GM12878 (cell line): ENCODE measurements around the gene ALDH1L1. TPM values are rescaled to one million over a fixed set of nuclear protein-coding genes. Genes with fewer than 3 reads are reported as not detected.

Source experiments
- ATAC-seq: fragments of 200-7000 bp; cut with Tn5 transposase; 3 replicates; pipeline ENCODE4 v1.9.1; 2020; ENCODE audit warnings: mild to moderate bottlenecking, moderate library complexity
- BruUV-seq: library from RNA; stranded (reverse); fragments of 400-500 nt; replicated peaks from 2 replicates; lab custom pipeline; 2021; lab: Mats Ljungman, UMichigan
- CTCF ChIA-PET: fragments of 300-600 bp; sonication (Branson Sonifier 250); formaldehyde crosslinking; extraction: SDS; loops from one replicate; lab custom pipeline; 2021; ENCODE audit warnings: inconsistent platforms; lab: Yijun Ruan, JAX
- POLR2A ChIA-PET: fragments of 350-600 bp; formaldehyde crosslinking; extraction: SDS; loops from one replicate; lab custom pipeline; 2021; ENCODE audit warnings: inconsistent platforms; lab: Charles Lee
- RAD21 ChIA-PET: fragments of 300-600 bp; sonication (Branson Sonifier 250); formaldehyde crosslinking; loops from one replicate; lab custom pipeline; 2023; ENCODE audit warnings: antibody characterized with exemption; ENCODE audit not compliant: unreplicated experiment; lab: Charles Lee
- SMC1A ChIA-PET: fragments of 300-600 bp; sonication (Branson Sonifier 250); formaldehyde crosslinking; loops from one replicate; lab custom pipeline; 2023; ENCODE audit not compliant: unreplicated experiment, uncharacterized antibody; lab: Charles Lee
- DNase-seq: peaks from one replicate; pipeline ENCODE4 v3.0.0-alpha.2; 2011; ENCODE audit warnings: low read depth, low spot score
- FAIRE-seq: peaks from 3 replicates; lab custom pipeline; 2011; peaks lifted over from hg19 to GRCh38; lab: Jason Lieb, UNC
- H2AFZ ChIP-seq: 2 replicates; pipeline ENCODE4 v1.6.0; 2011; ENCODE audit warnings: low read depth, low read length, control low read depth; ENCODE audit not compliant: control insufficient read depth
- H3K27ac ChIP-seq: 2 replicates; pipeline ENCODE4 v1.5.1; 2011; ENCODE audit warnings: control low read depth; ENCODE audit not compliant: control insufficient read depth, insufficient read depth
- H3K27me3 ChIP-seq, 2 experiments: replicated peaks in 1 of 2; 2 replicates each; pipeline versions ENCODE4 v1.6.0 to v1.6.1; 2011; ENCODE audit warnings: low read length in 1 of 2; ENCODE audit not compliant: control insufficient read depth in 2 of 2, insufficient read depth in 2 of 2
- H3K36me3 ChIP-seq, 2 experiments: 2 replicates each; pipeline ENCODE4 v1.5.1; 2011; ENCODE audit warnings: low read length in 1 of 2; ENCODE audit not compliant: control insufficient read depth in 2 of 2, insufficient read depth in 2 of 2
- H3K4me1 ChIP-seq: 2 replicates; pipeline ENCODE4 v1.6.1; 2011; ENCODE audit warnings: mild to moderate bottlenecking, low read length, moderate library complexity, mixed read lengths; ENCODE audit not compliant: control insufficient read depth, insufficient read depth
- H3K4me2 ChIP-seq: 2 replicates; pipeline ENCODE4 v1.6.0; 2011; ENCODE audit warnings: control low read depth; ENCODE audit not compliant: control insufficient read depth, insufficient read depth
- H3K4me3 ChIP-seq: fragments of 200-600 bp; sonication (generic); 2 replicates; pipeline ENCODE4 v1.5.1; 2016
- H3K79me2 ChIP-seq: 2 replicates; pipeline ENCODE4 v1.6.0; 2011; ENCODE audit warnings: low read length; ENCODE audit not compliant: control insufficient read depth, insufficient read depth
- H3K9ac ChIP-seq: 2 replicates; pipeline ENCODE4 v1.8.0; 2011; ENCODE audit warnings: low read length, control low read depth, mixed read lengths; ENCODE audit not compliant: control insufficient read depth, insufficient read depth
- H3K9me3 ChIP-seq: replicated peaks from 3 replicates; pipeline ENCODE4 v1.5.1; 2011; ENCODE audit warnings: mild to moderate bottlenecking, low read length; ENCODE audit not compliant: control insufficient read depth, insufficient read depth
- H4K20me1 ChIP-seq: 2 replicates; pipeline ENCODE4 v1.6.0; 2011; ENCODE audit not compliant: control insufficient read depth, insufficient read depth
- CBX3 ChIP-seq: fragments of 200-600 bp; sonication (generic); IDR thresholded peaks from 2 replicates; pipeline ENCODE4 v1.6.1; 2016; ENCODE audit warnings: low read depth, borderline replicate concordance
- CEBPZ ChIP-seq: fragments of 150-350 bp; IDR thresholded peaks from 2 replicates; pipeline ENCODE4 v1.6.1; 2016; ENCODE audit warnings: low read depth, low read length
- CHD1 ChIP-seq: IDR thresholded peaks from 2 replicates; pipeline ENCODE4 v1.6.1; 2012; ENCODE audit warnings: low read depth, low read length, improper control_type of control experiment
- E4F1 ChIP-seq: fragments of 450-650 bp; IDR thresholded peaks from 2 replicates; pipeline ENCODE4 v1.6.1; 2018; ENCODE audit warnings: borderline replicate concordance, mild to moderate bottlenecking; ENCODE audit not compliant: partially characterized antibody
- IKZF1 ChIP-seq: fragments of 450-650 bp; conservative IDR thresholded peaks from 2 replicates; pipeline ENCODE4 v1.6.1; 2017; ENCODE audit warnings: antibody characterized with exemption, mild to moderate bottlenecking
- JUNB ChIP-seq: IDR thresholded peaks from 2 replicates; pipeline ENCODE4 v1.6.1; 2016; ENCODE audit warnings: antibody characterized with exemption, mild to moderate bottlenecking
- NR2F1 ChIP-seq: fragments of 450-650 bp; conservative IDR thresholded peaks from 2 replicates; pipeline ENCODE4 v1.6.1; 2017; ENCODE audit warnings: mild to moderate bottlenecking
- PBX3 ChIP-seq: IDR thresholded peaks from 2 replicates; pipeline ENCODE4 v1.6.1; 2011; ENCODE audit warnings: mild to moderate bottlenecking, low read depth, low read length, moderate library complexity; ENCODE audit not compliant: insufficient replicate concordance
- POLR2AphosphoS2 ChIP-seq: IDR thresholded peaks from 2 replicates; pipeline ENCODE4 v1.6.1; 2011; ENCODE audit warnings: low read depth, mild to moderate bottlenecking, low read length, improper control_type of control experiment, moderate library complexity
- REST ChIP-seq: IDR thresholded peaks from 2 replicates; pipeline ENCODE4 v1.6.1; 2012; ENCODE audit warnings: mild to moderate bottlenecking, low read depth, low read length
- SRF ChIP-seq, 2 experiments: IDR thresholded peaks; 2 replicates each; pipeline ENCODE4 v1.6.1; 2011; ENCODE audit warnings: low read depth in 2 of 2, low read length in 2 of 2, mild to moderate bottlenecking in 1 of 2, moderate library complexity in 1 of 2
- ZNF24 ChIP-seq: fragments of 450-650 bp; IDR thresholded peaks from 2 replicates; pipeline ENCODE4 v1.6.1; 2017; ENCODE audit warnings: antibody characterized with exemption, mild to moderate bottlenecking
- ZNF622 ChIP-seq: fragments of 450-650 bp; IDR thresholded peaks from 2 replicates; pipeline ENCODE4 v1.6.1; 2017; ENCODE audit warnings: mild to moderate bottlenecking, inconsistent platforms
- WGBS: methylation state at CpG from one replicate; pipeline ENCODE4 v1.1.6; 2016; ENCODE audit warnings: low lambda C conversion rate; ENCODE audit not compliant: insufficient replicate concordance, insufficient coverage; ENCODE audit errors: missing lambda C conversion rate; 5-methylcytosine and 5-hydroxymethylcytosine counted together
- in situ Hi-C: fragments of 300-500 bp; cut with MboI; formaldehyde crosslinking; loops from 9 replicates; pipeline ENCODE4 v1.14.3; 2018; ENCODE audit warnings: mixed read lengths
- intact Hi-C: fragments of 100-400 bp; cut with micrococcal nuclease; formaldehyde crosslinking; loops from one replicate; pipeline ENCODE4 v1.14.2; 2022; ENCODE audit not compliant: unreplicated experiment
- polyA plus RNA-seq, 11 experiments: library from polyadenylated mRNA; depleted of rRNA in 4 of 11; unstranded in 6 of 11; stranded (reverse) in 5 of 11; fragments of >200 nt; fragmentation: Nextera tagmentation in 4 of 11; fragmentation: Illumina TruSeq in 1 of 11; extraction: Ambion mirVana in 4 of 11; extraction: Trizol in 1 of 11; gene quantifications; 1 replicate in 1 of 11; 2 replicates in 10 of 11; pipeline versions ENCODE4 v1.2.1 to v1.2.3, GENCODE V29; 2011 to 2016; ENCODE audit warnings: inconsistent platforms in 2 of 11, missing spikeins in 2 of 11, low read depth in 1 of 11
- total RNA-seq, 4 experiments: library from RNA; depleted of rRNA in 3 of 4; stranded (reverse); fragments of >200 nt in 3 of 4; fragmentation: Illumina TruSeq in 1 of 4; extraction: Trizol in 1 of 4; gene quantifications; 2 replicates each; pipeline versions ENCODE4 v1.2.1 to v1.2.3, GENCODE V29; 2013 to 2021

Gene ALDH1L1
- total and polyA plus RNA-seq, 10 of the 15 experiments (the other 5 are each of a cell fraction or from before 2014, with no cell fraction given): 0.04 to 18.2 (median 0.45) TPM

GRCh38 chr3:126210606-126211005 is 30.2 kb upstream of the ALDH1L1 start:
- Histone ChIP-seq H3K4me3 (no peak overlapping the region), H4K20me1 (no peaks in the 10 kb centered on the region), H3K27ac (no peak overlapping the region), H3K4me1 (no peaks in the 10 kb centered on the region), H3K27me3 (peaks cover 8 to 16% of the 10 kb centered on the region in 2 experiments), H3K36me3 (no peaks in the 10 kb centered on the region), H3K4me2 (no peak overlapping the region), H3K79me2 (no peaks in the 10 kb centered on the region), H2AFZ (no peak overlapping the region), H3K9ac (no peak overlapping the region), H3K9me3 (no peaks in the 10 kb centered on the region)
- ChIA-PET POLR2A (no interaction called here), RAD21 (no interaction called here), SMC1A (no interaction called here), CTCF (interaction anchor here (0.9 to 1.0 kb wide), 2 partner anchors 12 to 13 kb away, joined by 3 to 5 read pairs; no protein-coding TSS in a partner anchor)
- under 1% methylated on average over 6 of the region's 6 CpGs for WGBS
- in situ Hi-C loops: no loop called here
- intact Hi-C loops: no loop called here
- no TSS peak for BruUV-seq
- ATAC-seq (no peak), DNase-seq (no peak), FAIRE-seq (no peak)
- TF ChIP-seq REST (no peak), IKZF1 (no peak), CHD1 (no peak), ZNF622 (no peak), SRF (IDR thresholded peaks at IDR 0.05; ENCODE audit: low read depth in 2 of 2, low read length in 2 of 2) (no peak), POLR2AphosphoS2 (no peak), JUNB (no peak), ZNF24 (no peak), CEBPZ (no peak), NR2F1 (no peak), PBX3 (no peak), E4F1 (no peak), CBX3 (no peak)
